Endothelial cell (in vitro differentiated cells): ENCODE measurements around the gene PLSCR3. TPM values are rescaled to one million over a fixed set of nuclear protein-coding genes. Genes with fewer than 3 reads are reported as not detected.
A peak's percentile ranks its signal among the peaks of the same experiment; 100 is the strongest.

Source experiments
- DNase-seq: peaks from one replicate; pipeline ENCODE4 v3.0.0; 2021; ENCODE audit warnings: low spot score
- H3K27ac Mint-ChIP-seq: one replicate; pipeline ENCODE4 v1.8.0; 2021; ENCODE audit warnings: mixed read lengths, inconsistent platforms; ENCODE audit not compliant: unreplicated experiment
- H3K27me3 Mint-ChIP-seq: one replicate; pipeline ENCODE4 v1.8.0; 2021; ENCODE audit warnings: mild to moderate bottlenecking, moderate library complexity, mixed read lengths, inconsistent platforms; ENCODE audit not compliant: unreplicated experiment
- H3K36me3 Mint-ChIP-seq: one replicate; pipeline ENCODE4 v1.8.0; 2021; ENCODE audit warnings: mild to moderate bottlenecking, low read depth, mixed read lengths, inconsistent platforms; ENCODE audit not compliant: unreplicated experiment
- H3K4me1 Mint-ChIP-seq: one replicate; pipeline ENCODE4 v1.8.0; 2021; ENCODE audit warnings: mild to moderate bottlenecking, mixed read lengths, inconsistent platforms; ENCODE audit not compliant: unreplicated experiment
- H3K4me3 Mint-ChIP-seq: one replicate; pipeline ENCODE4 v1.8.0; 2021; ENCODE audit warnings: mild to moderate bottlenecking, mixed read lengths, inconsistent platforms; ENCODE audit not compliant: unreplicated experiment
- H3K9me3 Mint-ChIP-seq: one replicate; pipeline ENCODE4 v1.8.0; 2021; ENCODE audit warnings: mixed read lengths, inconsistent platforms; ENCODE audit not compliant: unreplicated experiment
- total RNA-seq: library from RNA; stranded (reverse); fragmentation: NEBNext Ultra II Directional; extraction: Animal tissue kit (Norgen Biotek cat#: 25700); gene quantifications from one replicate; pipeline ENCODE4 v1.2.1, GENCODE V29; 2021; ENCODE audit not compliant: unreplicated experiment
- TF ChIP-seq, protein P1 (sequence below): fragments of 200-600 bp; sonication (generic); IDR thresholded peaks from one replicate; pipeline ENCODE4 v1.5.0; 2021; ENCODE audit warnings: antibody characterized with exemption; ENCODE audit not compliant: unreplicated experiment

Gene PLSCR3
- total RNA-seq, 1 donor from 2014 or later: 74.2 TPM

GRCh38 chr17:7426896-7427489 lies 32.7 kb upstream of the PLSCR3 start:
- TF ChIP-seq, protein P1, sequence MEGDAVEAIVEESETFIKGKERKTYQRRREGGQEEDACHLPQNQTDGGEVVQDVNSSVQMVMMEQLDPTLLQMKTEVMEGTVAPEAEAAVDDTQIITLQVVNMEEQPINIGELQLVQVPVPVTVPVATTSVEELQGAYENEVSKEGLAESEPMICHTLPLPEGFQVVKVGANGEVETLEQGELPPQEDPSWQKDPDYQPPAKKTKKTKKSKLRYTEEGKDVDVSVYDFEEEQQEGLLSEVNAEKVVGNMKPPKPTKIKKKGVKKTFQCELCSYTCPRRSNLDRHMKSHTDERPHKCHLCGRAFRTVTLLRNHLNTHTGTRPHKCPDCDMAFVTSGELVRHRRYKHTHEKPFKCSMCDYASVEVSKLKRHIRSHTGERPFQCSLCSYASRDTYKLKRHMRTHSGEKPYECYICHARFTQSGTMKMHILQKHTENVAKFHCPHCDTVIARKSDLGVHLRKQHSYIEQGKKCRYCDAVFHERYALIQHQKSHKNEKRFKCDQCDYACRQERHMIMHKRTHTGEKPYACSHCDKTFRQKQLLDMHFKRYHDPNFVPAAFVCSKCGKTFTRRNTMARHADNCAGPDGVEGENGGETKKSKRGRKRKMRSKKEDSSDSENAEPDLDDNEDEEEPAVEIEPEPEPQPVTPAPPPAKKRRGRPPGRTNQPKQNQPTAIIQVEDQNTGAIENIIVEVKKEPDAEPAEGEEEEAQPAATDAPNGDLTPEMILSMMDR: no peak
- Mint-ChIP-seq H3K27me3 (peaks cover 10% of the 10 kb centered on the region), H3K4me3 (no peak overlapping the region), H3K9me3 (no peaks in the 10 kb centered on the region), H3K27ac (no peak overlapping the region), H3K36me3 (no peaks in the 10 kb centered on the region), H3K4me1 (no peaks in the 10 kb centered on the region)
- no peak for DNase-seq

DNA sequence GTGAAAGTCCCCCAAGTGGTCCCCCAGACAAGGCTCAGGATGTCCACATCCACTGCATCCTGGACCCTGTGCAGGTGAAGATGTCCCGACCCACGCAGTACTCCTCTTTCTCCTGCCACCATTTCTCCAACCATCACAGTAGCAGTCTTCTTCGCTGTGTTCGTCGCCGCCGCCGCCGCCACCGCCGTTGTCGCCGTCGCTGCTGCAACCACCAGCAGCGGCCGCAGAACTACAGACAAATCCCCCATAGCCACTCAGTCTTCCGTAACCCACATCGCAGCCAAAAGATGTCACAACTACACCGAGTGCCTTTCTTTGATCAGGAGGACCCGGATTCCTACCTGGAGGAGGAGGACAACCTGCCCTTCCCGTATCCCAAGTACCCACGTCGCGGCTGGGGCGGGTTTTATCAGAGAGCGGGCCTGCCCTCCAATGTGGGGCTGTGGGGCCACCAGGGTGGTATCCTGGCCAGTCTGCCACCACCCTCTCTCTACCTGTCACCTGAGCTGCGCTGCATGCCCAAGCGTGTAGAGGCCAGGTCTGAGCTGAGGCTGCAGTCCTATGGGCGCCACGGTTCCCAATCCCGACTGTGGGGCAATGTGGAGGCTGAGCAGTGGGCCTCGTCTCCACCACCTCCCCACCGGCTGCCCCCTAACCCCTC lies 32.0 kb upstream of the PLSCR3 start:
- Mint-ChIP-seq H3K4me3 (no peak overlapping the region), H3K27ac (no peak overlapping the region), H3K9me3 (no peaks in the 10 kb centered on the region), H3K27me3 (peaks cover 10% of the 10 kb centered on the region), H3K36me3 (no peaks in the 10 kb centered on the region), H3K4me1 (no peaks in the 10 kb centered on the region)
- TF ChIP-seq, protein P1: no peak
- DNase-seq: no peak

- no peaks in the 10 kb centered on the region for H3K36me3 Mint-ChIP-seq
- DNase-seq: no peak
- H3K27ac Mint-ChIP-seq: no peak overlapping the region
- TF ChIP-seq, protein P1: no peak
- H3K9me3 Mint-ChIP-seq: no peaks in the 10 kb centered on the region
- no peak overlapping the region for H3K4me3 Mint-ChIP-seq
- peaks cover 9% of the 10 kb centered on the region for H3K27me3 Mint-ChIP-seq
- H3K4me1 Mint-ChIP-seq: no peaks in the 10 kb centered on the region
Measured at GRCh38 chr17:7425756-7426155, 31.4 kb upstream of the PLSCR3 start.

DNA sequence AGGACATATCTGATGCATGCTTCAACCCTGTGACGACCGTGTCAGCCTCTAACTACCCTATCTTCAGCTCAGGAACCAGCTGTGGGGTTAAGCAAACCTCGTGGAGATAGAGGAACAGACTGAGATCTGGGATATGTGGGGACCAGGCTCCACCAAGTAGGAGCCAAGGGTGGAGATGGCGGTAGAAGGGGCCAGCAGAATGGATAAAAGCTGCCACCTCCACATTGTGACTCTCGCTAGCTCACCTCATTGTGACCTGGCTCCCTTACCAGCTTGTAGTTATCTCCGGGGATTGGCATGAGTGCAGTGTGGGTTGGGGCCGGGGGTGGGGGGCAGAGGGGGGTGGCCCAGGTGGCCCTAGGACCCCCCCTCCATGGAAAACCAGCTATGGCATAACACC lies 31.0 kb upstream of the PLSCR3 start, which contains the start of gene SPEM2:
Gene SPEM2 (plus strand): TSS at position 301 of the 400 bp plus-strand sequence. CDS start 73 bp downstream, at position 374.
- no peak within 1 kb of the TSS for H3K4me3 Mint-ChIP-seq
- no peaks in the 10 kb centered on the region for H3K9me3 Mint-ChIP-seq
- H3K36me3 Mint-ChIP-seq: no peaks in the 10 kb centered on the region
- DNase-seq: no peak
- TF ChIP-seq, protein P1: no peak
- no peak within 1 kb of the TSS for H3K27ac Mint-ChIP-seq
- peaks cover 9% of the 10 kb centered on the region for H3K27me3 Mint-ChIP-seq
- no peaks in the 10 kb centered on the region for H3K4me1 Mint-ChIP-seq

- Mint-ChIP-seq H3K4me3 (peak overlapping the region; percentile 28), H3K9me3 (no peaks in the 10 kb centered on the region), H3K27ac (no peak overlapping the region), H3K4me1 (peaks cover 8% of the 10 kb centered on the region), H3K27me3 (peaks cover 9% of the 10 kb centered on the region), H3K36me3 (no peaks in the 10 kb centered on the region)
- TF ChIP-seq, protein P1: no peak
- DNase-seq: no peak
Measured at GRCh38 chr17:7423679-7424078, 29.4 kb upstream of the PLSCR3 start.
